SK-N-SH (cell line): Measurements from ENCODE around the gene ATCAY. TPM values are rescaled to one million over a fixed set of nuclear protein-coding genes. Genes with fewer than 3 reads are reported as not detected.

Experiments used
- CTCF ChIA-PET: fragments of 300-600, 350-600 bp; formaldehyde crosslinking; extraction: SDS; loops from one replicate; lab custom pipeline; 2021; lab: Yijun Ruan, JAX
- POLR2A ChIA-PET: fragments of 350-600 bp; sonication (Branson Sonifier 250); formaldehyde crosslinking; extraction: SDS; loops from one replicate; lab custom pipeline; 2020; ENCODE audit warnings: antibody characterized with exemption, inconsistent platforms; lab: Yijun Ruan, JAX
- DNase-seq: peaks from one replicate; pipeline ENCODE4 v3.0.0; 2012
- H2AFZ ChIP-seq: fragments of 200-600 bp; sonication (generic); 2 replicates; pipeline ENCODE4 v1.8.1; 2016; ENCODE audit warnings: antibody characterized with exemption, mild to moderate bottlenecking, low read depth
- H3F3A ChIP-seq: fragments of 200-600 bp; sonication (generic); replicated peaks from 2 replicates; pipeline ENCODE3; 2016; ENCODE audit warnings: antibody characterized with exemption, mild to moderate bottlenecking; ENCODE audit not compliant: insufficient read depth
- H3K27ac ChIP-seq, 2 experiments: fragments of 200-500 bp in 1 of 2; fragments of 200-600 bp in 1 of 2; sonication (Bioruptor generic) in 1 of 2; sonication (generic), shearing (Covaris generic) in 1 of 2; 2 replicates each; pipeline versions ENCODE4 v1.5.1 to v1.6.1; 2014 to 2016; ENCODE audit warnings: low read depth in 2 of 2, inconsistent platforms in 1 of 2, low read length in 1 of 2, mild to moderate bottlenecking in 1 of 2, mixed read lengths in 1 of 2
- H3K27me3 ChIP-seq: fragments of 200-600 bp; sonication (generic), shearing (Covaris generic); 2 replicates; pipeline ENCODE4 v1.6.1; 2016; ENCODE audit warnings: mixed run types; ENCODE audit not compliant: insufficient read depth
- H3K36me3 ChIP-seq, 2 experiments: fragments of 200-500 bp in 1 of 2; fragments of 200-600 bp in 1 of 2; sonication (Bioruptor generic) in 1 of 2; sonication (generic) in 1 of 2; replicated peaks in 1 of 2; 2 replicates each; pipeline versions ENCODE3 to v1.5.1; 2014 to 2016; ENCODE audit warnings: low read length in 1 of 2, mild to moderate bottlenecking in 1 of 2; ENCODE audit not compliant: insufficient read depth in 2 of 2, control insufficient read depth in 1 of 2
- H3K4me1 ChIP-seq, 2 experiments: fragments of 200-500 bp in 1 of 2; fragments of 200-600 bp in 1 of 2; sonication (Bioruptor generic) in 1 of 2; sonication (generic), shearing (Covaris generic) in 1 of 2; 2 replicates each; pipeline versions ENCODE4 v1.5.1 to v1.6.1; 2014 to 2016; ENCODE audit warnings: low read depth in 1 of 2, low read length in 1 of 2, mixed run types in 1 of 2; ENCODE audit not compliant: insufficient read depth in 2 of 2, control insufficient read depth in 1 of 2
- H3K4me2 ChIP-seq: fragments of 200-600 bp; sonication (generic), shearing (Covaris generic); 2 replicates; pipeline ENCODE4 v1.6.1; 2017; ENCODE audit warnings: mixed run types
- H3K4me3 ChIP-seq, 2 experiments: fragments of 200-500 bp in 1 of 2; fragments of 200-600 bp in 1 of 2; sonication (Bioruptor generic) in 1 of 2; sonication (generic), shearing (Covaris generic) in 1 of 2; 2 replicates each; pipeline versions ENCODE4 v1.5.1 to v1.8.1; 2014 to 2016; ENCODE audit warnings: low read depth in 2 of 2, inconsistent platforms in 1 of 2, low read length in 1 of 2, mild to moderate bottlenecking in 1 of 2, mixed read lengths in 1 of 2, moderate library complexity in 1 of 2
- H3K79me2 ChIP-seq: fragments of 200-600 bp; sonication (generic); 2 replicates; pipeline ENCODE4 v1.8.1; 2017; ENCODE audit warnings: mild to moderate bottlenecking; ENCODE audit not compliant: insufficient read depth
- H3K9ac ChIP-seq: fragments of 200-600 bp; sonication (generic); 2 replicates; pipeline ENCODE4 v1.6.1; 2017; ENCODE audit warnings: mixed run types
- H3K9me2 ChIP-seq: fragments of 200-600 bp; sonication (generic); 2 replicates; pipeline ENCODE4 v1.6.1; 2017; ENCODE audit warnings: mixed run types
- H3K9me3 ChIP-seq: fragments of 200-600 bp; sonication (generic); 2 replicates; pipeline ENCODE4 v1.6.1; 2017; ENCODE audit warnings: mixed run types, mild to moderate bottlenecking, moderate library complexity
- H4K20me1 ChIP-seq: fragments of 200-600 bp; sonication (generic); 2 replicates; pipeline ENCODE4 v1.6.1; 2017; ENCODE audit warnings: mild to moderate bottlenecking, mixed run types; ENCODE audit not compliant: insufficient read depth
- CHD2 ChIP-seq: fragments of 150-350 bp; IDR thresholded peaks from 2 replicates; pipeline ENCODE4 v1.6.1; 2018; ENCODE audit warnings: low read length; ENCODE audit not compliant: partially characterized antibody
- ELF1 ChIP-seq: IDR thresholded peaks from 2 replicates; pipeline ENCODE4 v1.4.0; 2012
- EZH2phosphoT487 ChIP-seq: fragments of 200-600 bp; sonication (generic); IDR thresholded peaks from 2 replicates; pipeline ENCODE4 v1.6.1; 2017; ENCODE audit warnings: low read depth, mixed run types, mild to moderate bottlenecking, antibody characterized with exemption, moderate library complexity, borderline replicate concordance
- JUND ChIP-seq: IDR thresholded peaks from 2 replicates; pipeline ENCODE4 v1.4.0; 2012
- MAX ChIP-seq: IDR thresholded peaks from 2 replicates; pipeline ENCODE4 v1.4.0; 2012; ENCODE audit warnings: low read depth
- NFIC ChIP-seq: IDR thresholded peaks from 2 replicates; pipeline ENCODE4 v1.4.0; 2012; ENCODE audit warnings: borderline replicate concordance
- POLR2AphosphoS5 ChIP-seq: IDR thresholded peaks from 2 replicates; pipeline ENCODE4 v1.6.1; 2012; ENCODE audit warnings: low read depth, low read length
- RFX5 ChIP-seq: IDR thresholded peaks from 2 replicates; pipeline ENCODE4 v1.6.1; 2012; ENCODE audit warnings: mild to moderate bottlenecking, improper control_type of control experiment, low read length
- SMC3 ChIP-seq: IDR thresholded peaks from 2 replicates; pipeline ENCODE4 v1.6.1; 2012; ENCODE audit warnings: low read depth, low read length, improper control_type of control experiment
- TEAD4 ChIP-seq: IDR thresholded peaks from 2 replicates; pipeline ENCODE4 v1.4.0; 2012; ENCODE audit warnings: mild to moderate bottlenecking, borderline replicate concordance; ENCODE audit not compliant: insufficient read depth
- USF1 ChIP-seq: IDR thresholded peaks from 2 replicates; pipeline ENCODE4 v1.4.0; 2012; ENCODE audit warnings: low read depth, borderline replicate concordance
- YY1 ChIP-seq: IDR thresholded peaks from 2 replicates; pipeline ENCODE4 v1.4.0; 2012; ENCODE audit warnings: low read depth, mild to moderate bottlenecking
- ZBTB33 ChIP-seq: IDR thresholded peaks from 2 replicates; pipeline ENCODE4 v1.4.0; 2012; ENCODE audit warnings: low read depth, borderline replicate concordance
- WGBS: methylation state at CpG from one replicate; pipeline ENCODE4 v1.1.6; 2017; ENCODE audit warnings: low lambda C conversion rate; 5-methylcytosine and 5-hydroxymethylcytosine counted together
- polyA plus RNA-seq, 3 experiments: library from polyadenylated mRNA; depleted of rRNA; stranded (reverse); fragments of >200 nt; gene quantifications; 2 replicates each; pipeline ENCODE4 v1.2.3, GENCODE V29; 2012
- TF ChIP-seq, protein P1 (sequence below): fragments of 150-350 bp; IDR thresholded peaks from 2 replicates; pipeline ENCODE4 v1.6.1; 2017; ENCODE audit warnings: antibody characterized with exemption, low read length, low read depth, borderline replicate concordance
- TF ChIP-seq, protein P2 (sequence below): fragments of 150-350 bp; IDR thresholded peaks from 2 replicates; pipeline ENCODE4 v1.6.1; 2016; ENCODE audit warnings: mild to moderate bottlenecking, low read depth, low read length
- TF ChIP-seq, protein P3 (sequence below): IDR thresholded peaks from 2 replicates; pipeline ENCODE4 v1.6.1; 2012; ENCODE audit warnings: mild to moderate bottlenecking, low read depth, low read length, moderate library complexity

ATCAY gene
- polyA plus RNA-seq, 1 of the 3 experiments (the other 2 are of a cell fraction), result 0.84 TPM

DNA sequence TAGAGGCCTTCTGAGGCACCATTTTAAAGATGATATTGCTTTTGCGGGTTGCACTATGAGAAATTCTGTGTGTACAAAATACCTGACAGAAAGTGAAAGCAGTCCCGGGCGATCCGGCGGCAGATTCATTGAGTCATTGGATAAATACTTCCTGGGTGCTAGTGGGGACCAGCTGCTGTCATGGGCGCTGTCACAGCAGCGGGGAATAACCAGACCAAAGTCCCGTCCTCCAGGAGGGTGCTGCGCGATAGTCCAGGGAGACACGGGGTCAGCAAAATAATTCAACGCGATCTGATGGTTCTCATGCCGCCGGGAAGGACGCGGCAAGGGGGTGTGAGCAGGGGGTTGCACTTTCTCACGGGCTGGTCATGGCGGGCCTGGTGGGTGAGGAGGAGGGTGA is 25.2 kb upstream of the ATCAY start (continued):
- TF ChIP-seq CHD2 (no peak), MAX (no peak), JUND (no peak), POLR2AphosphoS5 (no peak), NFIC (no peak), USF1 (no peak), SMC3 (no peak)
- TF ChIP-seq, protein P1, sequence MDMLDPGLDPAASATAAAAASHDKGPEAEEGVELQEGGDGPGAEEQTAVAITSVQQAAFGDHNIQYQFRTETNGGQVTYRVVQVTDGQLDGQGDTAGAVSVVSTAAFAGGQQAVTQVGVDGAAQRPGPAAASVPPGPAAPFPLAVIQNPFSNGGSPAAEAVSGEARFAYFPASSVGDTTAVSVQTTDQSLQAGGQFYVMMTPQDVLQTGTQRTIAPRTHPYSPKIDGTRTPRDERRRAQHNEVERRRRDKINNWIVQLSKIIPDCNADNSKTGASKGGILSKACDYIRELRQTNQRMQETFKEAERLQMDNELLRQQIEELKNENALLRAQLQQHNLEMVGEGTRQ, result no peak
- TF ChIP-seq, protein P2, sequence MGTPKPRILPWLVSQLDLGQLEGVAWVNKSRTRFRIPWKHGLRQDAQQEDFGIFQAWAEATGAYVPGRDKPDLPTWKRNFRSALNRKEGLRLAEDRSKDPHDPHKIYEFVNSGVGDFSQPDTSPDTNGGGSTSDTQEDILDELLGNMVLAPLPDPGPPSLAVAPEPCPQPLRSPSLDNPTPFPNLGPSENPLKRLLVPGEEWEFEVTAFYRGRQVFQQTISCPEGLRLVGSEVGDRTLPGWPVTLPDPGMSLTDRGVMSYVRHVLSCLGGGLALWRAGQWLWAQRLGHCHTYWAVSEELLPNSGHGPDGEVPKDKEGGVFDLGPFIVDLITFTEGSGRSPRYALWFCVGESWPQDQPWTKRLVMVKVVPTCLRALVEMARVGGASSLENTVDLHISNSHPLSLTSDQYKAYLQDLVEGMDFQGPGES, result no peak

- no peak overlapping the region for H2AFZ ChIP-seq
- no peak overlapping the region for H3K27ac ChIP-seq
- no peaks in the 10 kb centered on the region for H3F3A ChIP-seq
- H3K9me2 ChIP-seq, result no peaks in the 10 kb centered on the region
- H3K27me3 ChIP-seq, result no peaks in the 10 kb centered on the region
- H3K4me2 ChIP-seq, result no peak overlapping the region
- H3K9me3 ChIP-seq, result no peaks in the 10 kb centered on the region
- POLR2A ChIA-PET, result interaction anchor here (0.5 kb wide), 1 partner anchor 16 kb away, joined by 3 read pairs; no protein-coding TSS in a partner anchor
- CTCF ChIA-PET, result no interaction called here
- DNase-seq, result no peak
- peak; percentile 97 for TF ChIP-seq RFX5
- no peak for TF ChIP-seq SMC3
- no peak for TF ChIP-seq TEAD4
- H3K4me3 ChIP-seq, result no peak overlapping the region
- 64% methylated on average over 9 of the region's 12 CpGs for WGBS
- H4K20me1 ChIP-seq, result no peaks in the 10 kb centered on the region
- H3K79me2 ChIP-seq, result no peaks in the 10 kb centered on the region
- H3K36me3 ChIP-seq, result no peaks in the 10 kb centered on the region
- H3K4me1 ChIP-seq, result no peaks in the 10 kb centered on the region
- no peak overlapping the region for H3K9ac ChIP-seq
These were observed 23.0 kb upstream of the ATCAY start for GRCh38 chr19:3857449-3858003.

DNA sequence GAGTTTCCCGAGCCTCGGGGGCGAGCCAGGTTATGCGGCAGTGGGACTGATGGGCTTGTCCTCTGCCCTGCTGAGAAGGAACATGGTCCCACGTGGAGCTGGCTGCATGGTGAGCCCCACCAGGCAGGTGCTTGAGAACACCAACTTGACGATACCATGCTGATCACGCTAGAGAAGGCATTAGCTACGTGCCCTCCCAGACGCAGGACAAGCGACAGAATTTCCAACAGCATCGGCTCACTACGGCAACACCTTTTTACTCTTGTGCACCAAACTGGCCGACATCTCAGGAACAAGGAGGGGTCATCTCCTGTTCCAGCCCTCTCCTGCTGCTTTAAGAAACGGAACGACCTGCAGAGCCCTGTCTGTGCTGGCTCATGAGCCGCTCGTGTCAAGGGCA is 20.0 kb upstream of the ATCAY start:
- Histone ChIP-seq H3K4me3 (no peak overlapping the region), H2AFZ (no peak overlapping the region), H3K4me2 (no peak overlapping the region), H3K27ac (no peak overlapping the region), H3F3A (no peaks in the 10 kb centered on the region), H3K4me1 (no peaks in the 10 kb centered on the region), H3K9me3 (no peaks in the 10 kb centered on the region), H3K9ac (no peak overlapping the region), H3K79me2 (no peaks in the 10 kb centered on the region), H3K36me3 (no peaks in the 10 kb centered on the region), H3K9me2 (no peaks in the 10 kb centered on the region), H4K20me1 (no peaks in the 10 kb centered on the region), H3K27me3 (0 out of 2 replicates have a peak, but pooled peaks cover 5% of the 10 kb centered on the region)
- POLR2A ChIA-PET, result no interaction called here
- no peak for DNase-seq
- WGBS, result 62% methylated on average over 13 of the region's 17 CpGs
- CTCF ChIA-PET, result interaction anchor here (0.8 to 1.0 kb wide), 2 partner anchors 12 to 38 kb away, joined by 3 read pairs; no protein-coding TSS in a partner anchor
- TF ChIP-seq ELF1, result no peak
- TF ChIP-seq EZH2phosphoT487, result no peak
- no peak for TF ChIP-seq YY1
- no peak for TF ChIP-seq ZBTB33
- no peak for TF ChIP-seq RFX5
- TF ChIP-seq POLR2AphosphoS5, result no peak
- TF ChIP-seq TEAD4, result no peak
- TF ChIP-seq, protein P3, sequence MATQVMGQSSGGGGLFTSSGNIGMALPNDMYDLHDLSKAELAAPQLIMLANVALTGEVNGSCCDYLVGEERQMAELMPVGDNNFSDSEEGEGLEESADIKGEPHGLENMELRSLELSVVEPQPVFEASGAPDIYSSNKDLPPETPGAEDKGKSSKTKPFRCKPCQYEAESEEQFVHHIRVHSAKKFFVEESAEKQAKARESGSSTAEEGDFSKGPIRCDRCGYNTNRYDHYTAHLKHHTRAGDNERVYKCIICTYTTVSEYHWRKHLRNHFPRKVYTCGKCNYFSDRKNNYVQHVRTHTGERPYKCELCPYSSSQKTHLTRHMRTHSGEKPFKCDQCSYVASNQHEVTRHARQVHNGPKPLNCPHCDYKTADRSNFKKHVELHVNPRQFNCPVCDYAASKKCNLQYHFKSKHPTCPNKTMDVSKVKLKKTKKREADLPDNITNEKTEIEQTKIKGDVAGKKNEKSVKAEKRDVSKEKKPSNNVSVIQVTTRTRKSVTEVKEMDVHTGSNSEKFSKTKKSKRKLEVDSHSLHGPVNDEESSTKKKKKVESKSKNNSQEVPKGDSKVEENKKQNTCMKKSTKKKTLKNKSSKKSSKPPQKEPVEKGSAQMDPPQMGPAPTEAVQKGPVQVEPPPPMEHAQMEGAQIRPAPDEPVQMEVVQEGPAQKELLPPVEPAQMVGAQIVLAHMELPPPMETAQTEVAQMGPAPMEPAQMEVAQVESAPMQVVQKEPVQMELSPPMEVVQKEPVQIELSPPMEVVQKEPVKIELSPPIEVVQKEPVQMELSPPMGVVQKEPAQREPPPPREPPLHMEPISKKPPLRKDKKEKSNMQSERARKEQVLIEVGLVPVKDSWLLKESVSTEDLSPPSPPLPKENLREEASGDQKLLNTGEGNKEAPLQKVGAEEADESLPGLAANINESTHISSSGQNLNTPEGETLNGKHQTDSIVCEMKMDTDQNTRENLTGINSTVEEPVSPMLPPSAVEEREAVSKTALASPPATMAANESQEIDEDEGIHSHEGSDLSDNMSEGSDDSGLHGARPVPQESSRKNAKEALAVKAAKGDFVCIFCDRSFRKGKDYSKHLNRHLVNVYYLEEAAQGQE, result no peak
